ENCODE results near the gene BHMT.

Gene BHMT

DNA sequence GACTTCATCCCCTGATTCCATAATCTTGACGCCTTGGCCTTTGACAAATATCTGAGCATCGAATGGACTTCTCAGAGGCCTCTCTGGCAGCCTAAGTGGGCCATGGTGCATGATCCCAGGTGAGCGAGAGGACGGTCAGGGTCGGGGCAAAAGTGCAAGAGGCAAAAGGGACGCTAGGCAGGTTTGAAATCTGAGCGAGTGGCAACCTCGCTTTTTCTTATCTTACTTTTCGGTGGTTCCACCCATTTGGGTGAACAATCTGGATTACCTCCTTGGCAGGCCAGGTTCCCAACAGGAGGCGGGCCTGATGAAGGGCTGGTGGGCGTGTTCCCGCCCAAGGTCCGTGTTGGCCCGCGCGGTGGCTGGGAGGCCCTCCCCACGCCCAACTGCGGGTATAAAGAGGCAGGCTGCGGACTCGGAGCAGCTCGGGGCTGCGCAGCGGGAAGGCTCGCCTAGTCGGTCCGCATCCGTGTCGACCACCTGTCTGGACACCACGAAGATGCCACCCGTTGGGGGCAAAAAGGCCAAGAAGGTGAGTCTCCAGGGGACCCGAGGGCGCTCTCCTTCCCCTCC is at the start of gene BHMT:
Gene BHMT (plus strand): TSS at position 423 of the 573 bp plus-strand sequence. CDS start 77 bp downstream, at position 500.
- DNase-seq, result no peak

DNA sequence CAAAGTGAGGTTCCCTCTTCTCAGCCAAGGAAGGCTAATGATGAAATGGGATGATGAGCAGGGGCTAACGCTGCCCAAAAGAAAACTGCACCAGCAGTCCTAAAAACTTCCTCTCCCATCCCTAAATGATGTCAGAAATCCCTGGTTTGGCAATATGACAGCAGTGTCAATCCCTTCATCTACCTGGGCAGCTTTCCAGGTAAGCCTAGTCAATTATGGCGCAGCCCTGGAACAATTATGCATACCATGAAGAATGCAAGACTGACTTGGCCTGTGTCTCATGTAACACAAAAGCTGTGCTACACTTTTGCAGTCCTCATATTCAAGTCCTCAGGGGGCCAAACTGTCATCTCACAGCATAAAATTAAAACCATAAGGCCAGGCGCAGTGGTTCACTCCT is 49.2 kb upstream of the BHMT start:
- DNase-seq, result no peak

DNA sequence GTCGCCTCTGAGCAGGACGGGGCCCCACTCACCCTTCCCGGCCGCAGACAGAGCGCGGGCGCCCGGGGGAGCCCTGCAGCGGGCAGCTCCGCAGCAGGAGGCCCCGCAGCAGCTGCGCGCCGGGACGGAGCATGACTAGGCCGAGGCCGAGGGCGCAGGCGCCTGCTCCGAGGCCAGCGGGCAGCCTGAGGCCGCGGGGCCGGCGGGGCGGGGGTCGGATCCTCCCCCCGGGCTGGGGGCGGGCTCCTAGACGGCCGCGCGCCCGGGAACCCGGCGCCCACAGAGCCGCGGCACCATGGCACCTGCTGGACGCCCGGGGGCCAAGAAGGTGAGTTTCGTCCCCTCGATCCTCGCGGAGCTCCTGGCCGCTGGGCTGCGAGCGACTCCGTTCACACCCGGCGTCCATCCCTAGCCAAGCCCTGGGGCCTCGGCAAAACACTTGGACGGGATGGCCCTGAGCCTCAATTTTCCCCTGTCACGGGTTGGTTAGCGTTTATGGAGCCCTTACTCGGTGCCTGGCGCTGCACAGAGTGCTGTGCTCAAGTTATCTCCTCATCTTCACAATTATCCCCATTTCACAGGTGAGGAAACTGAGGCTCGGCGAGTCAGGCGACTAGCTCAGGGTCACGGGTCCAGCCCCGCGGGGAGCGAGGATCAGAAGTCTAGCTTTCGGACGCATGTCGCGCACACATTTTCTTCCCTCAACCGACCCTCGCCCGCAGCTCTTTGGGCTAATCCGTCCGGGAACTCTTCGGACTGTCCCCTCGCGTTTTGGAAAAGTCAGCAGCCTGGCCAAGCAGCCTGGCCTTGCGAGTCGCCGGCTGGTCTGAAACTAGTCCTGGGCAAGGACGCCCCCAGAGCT is 41.9 kb upstream of the BHMT start, which contains the start of the genes BHMT2 and DMGDH:
Gene BHMT2 (plus strand): TSS at position 280 of the 862 bp plus-strand sequence. CDS start 16 bp downstream, at position 296.
Gene DMGDH (minus strand): TSS at position 187 of the 862 bp plus-strand sequence. CDS start 54 bp downstream, at position 133.
- no peak for DNase-seq

DNA sequence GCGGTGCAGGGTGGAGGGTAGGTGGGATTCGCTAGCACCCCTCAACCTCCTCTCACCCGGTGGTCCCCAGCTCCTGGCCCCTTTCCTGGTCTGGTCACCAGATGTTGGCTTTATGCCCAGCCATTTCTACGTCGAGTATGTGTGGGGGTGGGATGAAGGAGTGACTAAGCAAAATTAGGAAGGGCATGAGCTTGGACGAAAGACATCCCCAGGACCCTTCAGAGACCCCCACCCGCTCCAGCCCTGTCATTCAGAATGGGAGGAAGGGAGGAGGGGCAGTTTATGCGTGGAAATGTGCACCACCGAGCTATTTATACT is 41.3 kb upstream of the BHMT start:
- DNase-seq, result no peak

GRCh38 chr5:79074641-79075040 is 37.0 kb upstream of the BHMT start:
- DNase-seq, result no peak

DNA sequence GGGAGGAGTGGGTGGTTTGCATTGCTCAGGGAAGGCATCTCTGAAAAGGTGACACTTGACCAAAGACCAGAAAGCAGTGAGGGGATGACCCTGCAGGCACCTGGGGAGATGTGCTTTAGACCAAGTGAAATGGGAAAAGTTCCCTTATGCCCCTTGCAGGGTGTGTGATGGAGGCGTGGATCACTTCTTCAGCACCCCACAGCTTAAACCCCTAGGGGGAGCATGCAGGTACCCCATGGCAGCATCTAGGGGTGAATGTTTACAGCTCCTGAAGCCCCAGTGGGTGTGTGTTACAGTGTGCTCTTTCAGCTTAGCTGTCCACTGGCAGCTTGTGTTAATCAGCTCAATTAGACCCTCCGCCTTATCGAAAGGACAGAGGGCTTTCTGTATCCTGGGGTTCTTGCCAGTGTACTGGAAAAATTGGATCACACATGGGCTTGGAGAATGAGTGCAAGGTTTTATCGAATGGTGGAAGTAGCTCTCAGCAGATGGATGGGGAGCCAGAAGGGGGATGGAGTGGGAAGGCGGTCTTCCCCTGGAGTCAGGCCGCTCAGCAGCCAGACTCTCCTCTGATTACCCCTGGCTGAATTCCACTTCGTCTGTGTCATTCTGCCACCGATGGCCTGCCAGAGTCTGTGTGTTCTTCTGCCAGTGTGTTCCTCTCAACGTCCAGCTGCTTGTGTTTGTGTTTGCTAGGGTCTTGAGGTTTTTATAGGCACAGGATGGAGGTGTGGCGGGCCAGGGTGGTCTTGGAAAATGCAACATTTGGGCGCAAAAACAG is 35.8 kb upstream of the BHMT start:
- DNase-seq, result no peak

DNA sequence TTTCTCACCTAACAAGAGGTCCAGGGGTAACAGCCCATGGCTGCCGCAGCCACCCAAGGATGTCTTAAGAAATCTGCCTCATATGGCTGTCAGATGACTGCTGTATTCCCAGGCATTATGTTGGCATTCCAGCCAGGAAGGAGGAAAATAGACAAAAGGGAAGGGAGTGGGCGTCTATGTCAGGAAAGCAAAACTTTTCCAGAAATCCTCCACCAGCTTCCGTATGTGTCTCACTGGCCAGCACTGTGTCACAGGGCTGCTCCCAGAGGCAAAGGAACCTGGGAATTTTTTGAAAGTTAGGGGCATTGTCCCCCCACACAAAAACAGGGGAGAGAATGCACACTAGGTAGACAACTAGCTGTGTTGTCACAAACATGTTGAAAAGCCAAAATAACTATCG is 34.8 kb upstream of the BHMT start:
- no peak for DNase-seq

GRCh38 chr5:79077680-79078365 is 33.8 kb upstream of the BHMT start:
- no peak for DNase-seq

DNA sequence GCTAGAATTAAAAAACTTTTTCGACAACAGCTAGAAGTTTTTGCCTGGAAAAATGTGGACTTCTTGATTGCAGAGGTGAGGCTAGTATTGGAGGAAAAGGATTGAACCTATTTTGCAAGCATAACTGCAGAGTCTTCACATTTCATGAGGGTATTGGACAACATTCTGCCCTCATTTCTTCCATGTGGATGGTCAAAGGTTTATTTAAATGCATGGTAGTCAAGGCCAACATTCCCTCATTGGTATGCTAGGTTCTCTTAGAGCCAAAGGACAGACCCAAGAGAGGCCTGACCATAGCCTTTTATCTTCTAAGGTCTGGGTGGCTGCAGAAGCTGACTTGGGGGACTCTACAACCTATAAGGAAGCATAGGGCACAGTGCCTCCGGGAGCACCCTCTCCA is 30.8 kb upstream of the BHMT start:
- no peak for DNase-seq

DNA sequence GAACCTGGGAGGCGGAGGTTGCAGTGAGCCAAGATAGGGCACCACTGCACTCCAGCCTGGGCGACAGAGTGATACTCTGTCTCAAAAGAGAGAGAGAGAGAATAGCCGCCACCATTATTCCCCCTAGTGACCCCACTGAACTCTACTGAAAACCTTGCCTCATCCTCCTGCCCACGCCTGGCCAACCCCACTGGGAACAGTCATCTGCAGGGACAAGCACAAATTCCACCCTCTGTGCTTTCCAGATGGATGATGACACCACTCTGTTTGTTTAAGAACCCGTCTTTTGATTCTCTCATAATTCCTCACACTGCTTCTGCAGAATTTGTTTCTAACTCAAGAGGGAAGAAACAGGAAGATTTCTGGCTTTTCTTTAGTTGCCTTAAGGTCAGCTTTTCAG is 29.8 kb upstream of the BHMT start:
- DNase-seq, result no peak

DNA sequence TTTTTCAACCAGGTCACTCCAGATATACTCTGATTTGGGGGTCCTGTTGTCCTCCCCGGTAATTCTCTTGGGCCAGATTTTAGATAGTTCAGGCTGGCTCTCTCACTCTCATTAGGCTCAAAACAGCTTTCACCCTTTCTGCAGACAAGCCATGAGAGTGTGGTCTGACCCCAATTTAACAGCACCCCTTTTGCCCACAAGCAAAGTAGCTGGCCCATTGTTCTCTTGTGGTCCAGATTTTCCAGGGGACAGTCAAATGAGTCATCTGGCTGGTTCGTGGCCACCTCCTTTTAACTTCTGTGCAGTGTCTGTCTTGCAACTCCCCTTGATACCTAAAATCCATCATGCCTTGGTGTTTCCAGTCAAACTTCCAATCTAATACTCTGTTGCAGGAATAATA is 25.5 kb upstream of the BHMT start:
- DNase-seq, result no peak

DNA sequence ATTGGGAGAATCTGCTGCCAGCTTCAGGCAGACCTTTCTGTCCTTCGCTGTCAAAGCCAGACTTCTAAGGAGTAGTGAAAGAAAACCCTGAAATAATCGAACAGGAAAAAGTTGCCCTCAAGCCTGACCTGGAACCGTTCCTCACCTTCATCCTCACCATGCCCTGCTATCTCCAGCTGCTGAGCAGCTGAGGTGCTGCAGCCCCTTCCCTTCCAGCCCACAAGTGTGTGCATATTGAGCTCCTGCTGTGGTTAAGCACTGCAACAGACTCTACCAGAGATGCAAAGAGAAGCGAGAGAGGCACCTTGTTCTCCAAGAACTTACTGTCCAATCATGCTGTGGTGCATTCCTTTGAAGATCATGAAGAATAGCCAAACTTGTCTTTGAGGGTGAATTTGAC is 23.1 kb upstream of the BHMT start:
- no peak for DNase-seq

DNA sequence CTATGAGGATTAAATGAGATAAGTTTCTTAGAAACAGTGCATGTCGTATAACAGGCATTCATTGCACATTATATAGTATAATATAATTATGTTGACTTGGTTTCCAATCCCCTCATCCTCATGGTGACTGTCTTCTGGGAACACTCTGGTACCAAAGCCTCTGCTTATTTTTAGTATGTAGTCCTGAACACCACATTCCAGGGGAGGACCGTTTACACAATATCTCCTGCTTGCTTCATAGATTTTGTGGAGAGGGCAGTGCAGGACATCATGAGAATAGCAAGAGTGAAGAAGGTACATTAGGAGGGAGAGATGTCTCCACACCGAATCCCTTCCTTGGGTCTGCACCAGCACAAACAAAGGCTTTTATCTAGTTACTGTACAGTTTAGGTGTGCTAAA is 20.5 kb upstream of the BHMT start:
- no peak for DNase-seq

GRCh38 chr5:79093762-79094161 is 17.8 kb upstream of the BHMT start:
- no peak for DNase-seq

DNA sequence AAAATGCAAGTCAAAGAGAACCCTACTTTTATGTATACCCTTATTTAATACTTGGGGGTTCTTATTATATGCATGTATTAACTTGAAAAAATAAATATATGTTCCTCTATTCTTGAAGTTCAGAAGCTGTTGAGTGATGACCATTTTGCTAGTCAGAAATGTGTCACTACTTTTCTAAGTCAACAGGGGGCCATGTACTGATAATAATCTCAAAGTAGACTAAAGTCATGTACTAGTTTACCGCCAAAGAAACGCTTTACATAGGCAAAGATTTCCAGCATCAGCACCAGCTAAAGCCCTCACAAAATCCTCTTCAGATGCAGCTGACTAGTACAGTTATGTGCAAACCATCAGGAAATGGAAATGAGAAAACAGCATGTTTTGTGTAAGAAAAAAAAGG is 5.7 kb upstream of the BHMT start:
- no peak for DNase-seq

DNA sequence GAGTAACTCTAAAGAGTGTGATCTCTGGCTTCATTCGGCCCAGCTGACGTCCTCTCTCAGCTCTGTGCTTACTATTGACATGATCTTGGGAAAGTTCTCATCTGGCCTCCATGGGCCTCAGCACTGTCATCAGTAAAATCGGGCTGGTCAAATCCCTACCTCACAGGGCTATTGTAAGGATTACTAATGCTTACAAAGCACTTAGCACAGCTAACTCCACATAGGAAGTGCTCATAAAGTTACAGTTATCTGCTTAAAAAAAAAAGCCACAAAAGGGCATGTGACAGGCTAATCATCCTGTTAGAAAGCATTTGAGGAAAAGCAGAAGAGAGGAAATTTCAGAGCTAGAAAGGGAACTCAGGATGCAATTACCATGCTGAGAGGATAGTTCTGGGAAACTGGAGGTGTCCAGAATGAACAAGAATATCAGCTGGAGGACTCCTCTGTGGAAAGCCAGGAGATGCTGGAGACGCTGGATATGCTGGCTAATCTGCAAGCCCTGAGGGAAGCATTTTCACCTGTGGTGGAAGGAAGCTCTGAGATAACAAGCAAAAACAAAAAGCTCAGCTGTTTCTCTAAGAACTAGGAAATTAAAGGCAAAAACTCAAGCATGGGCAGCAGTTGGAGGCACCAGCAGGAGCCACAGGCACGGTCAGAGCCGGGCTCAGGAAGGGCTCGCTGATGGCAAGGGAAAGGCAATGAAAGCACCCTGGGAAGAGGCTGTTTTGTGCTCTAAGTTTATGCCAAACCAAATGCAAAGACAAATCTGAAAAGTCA is 4.4 kb upstream of the BHMT start:
- no peak for DNase-seq

DNA sequence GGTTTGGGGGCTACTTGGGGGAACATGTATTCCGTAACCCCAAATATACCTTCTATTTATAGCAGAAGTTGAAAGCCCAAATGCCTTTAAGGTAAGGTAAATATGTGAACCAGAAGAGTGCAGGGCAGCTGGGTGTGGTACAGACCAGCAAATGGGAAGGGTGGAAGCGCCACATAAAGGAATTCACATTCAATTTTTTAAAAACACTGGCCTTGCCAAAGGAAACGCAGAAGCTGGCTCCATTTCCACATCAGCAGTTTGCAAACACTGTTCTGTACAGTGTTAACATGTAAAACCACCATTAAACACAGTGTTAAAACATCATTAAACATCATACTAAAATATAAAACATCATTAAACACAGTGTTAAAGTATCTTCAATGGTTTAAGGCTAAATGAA is 3.5 kb upstream of the BHMT start:
- DNase-seq, result no peak

- DNase-seq, result no peak
Measured at GRCh38 chr5:79108792-79109191, 2.8 kb upstream of the BHMT start.

- DNase-seq, result peak; percentile 29
Measured at GRCh38 chr5:79109527-79110492, 1.8 kb upstream of the BHMT start.

DNA sequence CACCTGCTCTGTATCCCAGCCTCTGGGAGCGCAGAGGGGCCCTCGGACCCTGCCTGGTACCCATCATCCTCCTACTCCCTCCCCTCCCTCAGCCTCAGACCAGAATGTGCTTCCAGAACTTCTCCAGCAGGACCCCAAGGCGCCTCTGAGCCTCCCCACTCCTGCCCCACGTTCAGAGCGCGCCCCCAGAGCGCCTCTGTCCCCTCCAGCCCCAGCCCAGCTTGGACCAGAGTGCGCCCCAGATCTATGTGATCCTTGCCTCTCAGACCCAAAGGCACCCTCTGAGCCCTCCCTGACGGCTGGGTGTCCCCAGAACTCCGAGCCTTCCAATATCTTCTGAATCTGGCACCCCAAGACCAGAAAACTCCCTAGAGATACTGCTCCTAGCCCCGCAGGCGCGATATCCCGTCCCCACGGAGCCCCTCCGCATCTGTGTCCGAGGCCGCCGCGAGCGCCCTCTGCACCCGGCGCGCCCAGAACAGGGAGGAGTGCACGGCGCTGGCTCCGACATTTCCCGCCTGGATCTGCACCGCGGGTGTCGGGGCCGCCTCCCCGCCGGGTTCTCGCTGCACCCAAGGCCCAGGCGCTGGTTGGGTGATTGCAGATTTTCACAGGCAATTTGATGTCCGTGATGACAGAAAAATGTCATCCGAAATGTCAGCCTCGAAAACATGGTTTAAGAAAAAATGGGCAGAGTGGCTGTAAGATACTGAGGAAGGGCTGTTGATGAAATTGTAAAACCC is 522 bp downstream of the BHMT start:
- DNase-seq, result no peak
